Gastroesophageal sphincter (tissue), 4 donors: ENCODE measurements around the gene RAB6B. TPM values are rescaled to one million over a fixed set of nuclear protein-coding genes. Genes with fewer than 3 reads are reported as not detected.

Experiments
- ATAC-seq: fragments of 150-250 bp; one replicate; pipeline ENCODE4 v1.9.1; 2016; ENCODE audit warnings: mild to moderate bottlenecking, moderate library complexity
- H3K27ac ChIP-seq, 4 donors: fragments of 200-600 bp; sonication (generic) in 3 of 4; 1 replicate in 3 of 4; 2 replicates in 1 of 4; pipeline ENCODE4 v1.5.1; 2016 to 2019
- H3K27me3 ChIP-seq: fragments of 200-600 bp; sonication (generic); one replicate; pipeline ENCODE4 v1.5.1; 2019
- H3K36me3 ChIP-seq, 2 donors: fragments of 200-600 bp; sonication (generic); one replicate each; pipeline ENCODE4 v1.5.1; 2019; ENCODE audit warnings: control low read depth in 1 of 2
- H3K4me1 ChIP-seq, 3 donors: fragments of 200-600 bp; sonication (generic); 1 replicate in 2 of 3; 2 replicates in 1 of 3; pipeline ENCODE4 v1.5.1; 2016 to 2019; ENCODE audit warnings: control low read depth in 2 of 3
- H3K4me3 ChIP-seq, 2 donors: fragments of 200-600 bp; sonication (generic); one replicate each; pipeline ENCODE4 v1.5.1; 2019; ENCODE audit warnings: mild to moderate bottlenecking in 1 of 2, moderate library complexity in 1 of 2
- H3K9me3 ChIP-seq, 3 donors: fragments of 200-600 bp; sonication (generic); one replicate each; pipeline ENCODE4 v1.5.1; 2017 to 2019; ENCODE audit warnings: control low read depth in 2 of 3
- EP300 ChIP-seq: sonication (generic); formaldehyde crosslinking; IDR thresholded peaks from one replicate; pipeline ENCODE4 v1.6.1; 2017; ENCODE audit warnings: antibody characterized with exemption, mild to moderate bottlenecking
- POLR2A ChIP-seq, 2 donors: fragments of 450-650 bp; IDR thresholded peaks; one replicate each; pipeline ENCODE4 v1.6.1; 2017; ENCODE audit warnings: antibody characterized with exemption in 2 of 2, mild to moderate bottlenecking in 2 of 2, moderate library complexity in 1 of 2
- POLR2AphosphoS5 ChIP-seq: sonication (generic); formaldehyde crosslinking; IDR thresholded peaks from one replicate; pipeline ENCODE4 v1.6.1; 2017; ENCODE audit warnings: antibody characterized with exemption
- WGBS, 2 donors: methylation state at CpG; one replicate each; pipeline ENCODE4 v1.1.5; 2018; ENCODE audit warnings: low coverage in 1 of 2; 5-methylcytosine and 5-hydroxymethylcytosine counted together
- total RNA-seq, 4 donors: library from RNA; depleted of rRNA; stranded (reverse); fragments of >200 nt; gene quantifications; one replicate each; pipeline ENCODE4 v1.1.0, GENCODE V29; 2016
- TF ChIP-seq, protein P1 (sequence below), 4 experiments: fragments of 200-600 bp in 2 of 4; fragments of 450-650 bp in 2 of 4; sonication (generic) in 1 of 4; IDR thresholded peaks; one replicate each; pipeline ENCODE4 v1.5.1; 2017 to 2019; ENCODE audit warnings: antibody characterized with exemption in 4 of 4, mild to moderate bottlenecking in 2 of 4, moderate library complexity in 2 of 4

Gene RAB6B
- total RNA-seq: 10 to 100 TPM in 2 of 4 donors, 1 to 10 TPM in 2; 5.0 to 16.1 (median 8.7) TPM

DNA sequence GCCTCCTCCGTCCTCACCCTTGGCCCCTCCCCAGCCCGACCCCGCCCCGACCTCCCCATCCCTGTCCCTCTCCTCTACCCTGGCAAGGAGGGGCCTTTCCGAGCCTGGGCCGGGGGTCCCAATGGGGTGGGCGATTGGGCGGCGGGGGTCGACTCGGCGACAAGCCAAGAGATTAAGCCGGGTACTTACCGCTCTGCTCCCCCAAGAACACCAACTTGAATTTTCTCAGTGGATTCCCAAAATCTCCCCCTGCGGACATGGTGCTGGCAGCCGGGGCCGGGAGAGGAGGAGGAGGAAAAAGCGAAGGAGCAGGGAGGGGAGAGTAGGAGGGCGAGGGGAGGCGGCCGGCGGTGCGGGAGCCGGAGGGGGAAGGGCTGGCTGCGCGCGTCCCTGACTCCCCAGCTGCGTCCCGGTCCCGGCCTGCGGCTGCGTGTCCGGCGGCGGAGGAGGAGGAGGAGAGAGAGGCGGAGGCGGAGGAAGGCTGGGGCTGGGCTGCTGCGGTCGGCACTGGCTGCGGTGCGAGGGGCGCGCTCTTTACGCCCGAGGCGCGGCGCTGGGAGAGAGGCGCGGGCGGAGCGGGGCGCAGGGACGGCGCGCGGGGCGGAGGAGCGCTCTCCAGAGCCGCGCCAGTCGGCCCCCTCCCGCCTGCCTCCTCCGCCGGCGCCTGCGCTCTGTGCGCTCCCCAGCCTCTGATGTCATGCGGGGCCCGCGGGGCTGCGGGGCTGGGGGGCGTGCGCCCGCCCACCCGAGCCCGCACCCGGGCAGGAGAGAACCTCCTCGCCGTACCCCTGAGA is at the start of gene RAB6B:
RAB6B (minus strand) TSS at position 675 of the 794 bp plus-strand sequence; CDS start at position 259, 416 bp downstream.
- peak within 1 kb of the TSS in 3 of 4 donors; percentile 38 to 76 (median 67) for H3K27ac ChIP-seq
- 1% methylated on average over 25 of the region's 80 CpGs; no CpG with 5 or more reads in 1 of the 2 donors for WGBS, 2 donors
- peak; percentile 83 for ATAC-seq
- peaks cover 4% of the 10 kb centered on the region for H3K27me3 ChIP-seq
- H3K36me3 ChIP-seq: no peaks in the 10 kb centered on the region
- H3K9me3 ChIP-seq: no peaks in the 10 kb centered on the region
- TF ChIP-seq POLR2A (IDR thresholded peaks at IDR 0.05) (no peak), EP300 (no peak), POLR2AphosphoS5 (no peak)
- TF ChIP-seq, protein P1, sequence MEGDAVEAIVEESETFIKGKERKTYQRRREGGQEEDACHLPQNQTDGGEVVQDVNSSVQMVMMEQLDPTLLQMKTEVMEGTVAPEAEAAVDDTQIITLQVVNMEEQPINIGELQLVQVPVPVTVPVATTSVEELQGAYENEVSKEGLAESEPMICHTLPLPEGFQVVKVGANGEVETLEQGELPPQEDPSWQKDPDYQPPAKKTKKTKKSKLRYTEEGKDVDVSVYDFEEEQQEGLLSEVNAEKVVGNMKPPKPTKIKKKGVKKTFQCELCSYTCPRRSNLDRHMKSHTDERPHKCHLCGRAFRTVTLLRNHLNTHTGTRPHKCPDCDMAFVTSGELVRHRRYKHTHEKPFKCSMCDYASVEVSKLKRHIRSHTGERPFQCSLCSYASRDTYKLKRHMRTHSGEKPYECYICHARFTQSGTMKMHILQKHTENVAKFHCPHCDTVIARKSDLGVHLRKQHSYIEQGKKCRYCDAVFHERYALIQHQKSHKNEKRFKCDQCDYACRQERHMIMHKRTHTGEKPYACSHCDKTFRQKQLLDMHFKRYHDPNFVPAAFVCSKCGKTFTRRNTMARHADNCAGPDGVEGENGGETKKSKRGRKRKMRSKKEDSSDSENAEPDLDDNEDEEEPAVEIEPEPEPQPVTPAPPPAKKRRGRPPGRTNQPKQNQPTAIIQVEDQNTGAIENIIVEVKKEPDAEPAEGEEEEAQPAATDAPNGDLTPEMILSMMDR (IDR thresholded peaks at IDR 0.05): no peak
- peak within 1 kb of the TSS; percentile 69 to 83 for H3K4me3 ChIP-seq
- H3K4me1 ChIP-seq: peaks cover 0 to 27% (median 10%) of the 10 kb centered on the region in 3 donors

DNA sequence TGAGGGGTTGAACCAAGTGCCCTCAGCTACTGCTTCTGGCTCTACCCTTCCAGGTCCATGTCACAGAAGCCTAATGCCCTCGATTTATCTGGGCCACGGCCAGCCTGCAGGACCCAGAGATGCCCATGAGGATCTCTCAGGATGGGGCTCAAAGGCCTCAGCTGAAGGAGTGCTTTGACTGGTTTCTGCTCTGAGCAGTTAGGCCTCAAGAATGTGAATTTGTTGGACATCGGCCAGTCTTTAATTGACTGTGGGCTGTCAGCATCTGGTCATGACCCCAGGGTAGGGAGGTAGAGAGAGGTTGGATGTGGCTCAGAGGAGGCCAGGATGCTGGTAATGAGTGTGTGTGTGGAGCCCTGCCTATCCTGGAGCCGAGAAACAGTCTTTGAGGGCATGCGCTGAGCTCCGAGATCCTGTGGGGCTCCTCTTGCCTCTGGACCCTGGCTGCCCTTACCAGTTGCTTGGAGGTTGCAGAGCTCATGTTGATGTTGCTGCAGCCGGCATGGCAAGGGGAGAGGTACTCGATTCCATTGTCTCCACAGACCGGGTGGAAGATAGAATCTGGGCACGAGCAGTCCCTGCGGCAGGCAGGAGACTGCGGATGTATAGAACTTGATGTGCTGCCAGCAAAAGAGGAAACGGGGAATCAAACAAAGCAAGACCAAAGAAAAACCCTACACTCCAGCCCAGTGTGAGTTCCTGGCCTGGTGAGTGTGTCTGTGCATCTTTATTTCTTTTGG is 49.1 kb upstream of the RAB6B start:
- Histone ChIP-seq H3K27ac (peak overlapping the region in 3 of 4 donors; percentile 66 to 74 (median 72)), H3K4me1 (peaks cover 0 to 58% (median 12%) of the 10 kb centered on the region in 3 donors), H3K27me3 (no peaks in the 10 kb centered on the region), H3K9me3 (no peaks in the 10 kb centered on the region), H3K4me3 (no peak overlapping the region), H3K36me3 (no peaks in the 10 kb centered on the region)
- 54 to 66% methylated on average over 4 to 5 of the region's 13 CpGs for WGBS, 2 donors
- ATAC-seq: peak; percentile 71
- TF ChIP-seq, protein P1 (IDR thresholded peaks at IDR 0.05): no peak
- TF ChIP-seq POLR2AphosphoS5: peak; percentile 19

DNA sequence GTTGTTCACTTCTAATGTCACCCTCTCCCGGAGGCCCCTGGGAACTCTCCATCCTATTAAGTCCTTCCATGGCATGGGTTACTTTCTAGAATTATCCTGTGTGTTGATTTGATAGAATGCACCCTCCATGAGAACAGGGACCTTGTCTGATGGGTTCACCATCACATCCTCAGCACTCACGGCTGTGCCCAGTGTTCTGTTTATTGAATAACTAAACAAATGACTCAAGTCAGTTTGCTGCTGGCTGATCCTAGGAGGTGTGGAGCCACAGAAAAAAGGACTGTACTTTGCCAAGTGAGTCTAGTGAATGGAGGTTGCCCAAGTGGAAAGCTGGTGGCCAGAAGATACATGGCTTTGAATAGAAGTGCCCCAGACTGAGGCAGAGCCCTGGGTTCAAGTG is 48.5 kb upstream of the RAB6B start:
- peaks cover 0 to 58% (median 12%) of the 10 kb centered on the region in 3 donors for H3K4me1 ChIP-seq
- H3K36me3 ChIP-seq: no peaks in the 10 kb centered on the region
- TF ChIP-seq, protein P1 (IDR thresholded peaks at IDR 0.05): no peak
- TF ChIP-seq POLR2A (IDR thresholded peaks at IDR 0.05): no peak
- no peak for TF ChIP-seq EP300
- TF ChIP-seq POLR2AphosphoS5: no peak
- no peak overlapping the region for H3K4me3 ChIP-seq
- peak overlapping the region in 3 of 4 donors; percentile 66 to 74 (median 72) for H3K27ac ChIP-seq
- no peak for ATAC-seq
- no peaks in the 10 kb centered on the region for H3K9me3 ChIP-seq
- WGBS, 2 donors: 35 to 67% methylated on average over 1 to 2 of the region's 2 CpGs
- H3K27me3 ChIP-seq: no peaks in the 10 kb centered on the region

DNA sequence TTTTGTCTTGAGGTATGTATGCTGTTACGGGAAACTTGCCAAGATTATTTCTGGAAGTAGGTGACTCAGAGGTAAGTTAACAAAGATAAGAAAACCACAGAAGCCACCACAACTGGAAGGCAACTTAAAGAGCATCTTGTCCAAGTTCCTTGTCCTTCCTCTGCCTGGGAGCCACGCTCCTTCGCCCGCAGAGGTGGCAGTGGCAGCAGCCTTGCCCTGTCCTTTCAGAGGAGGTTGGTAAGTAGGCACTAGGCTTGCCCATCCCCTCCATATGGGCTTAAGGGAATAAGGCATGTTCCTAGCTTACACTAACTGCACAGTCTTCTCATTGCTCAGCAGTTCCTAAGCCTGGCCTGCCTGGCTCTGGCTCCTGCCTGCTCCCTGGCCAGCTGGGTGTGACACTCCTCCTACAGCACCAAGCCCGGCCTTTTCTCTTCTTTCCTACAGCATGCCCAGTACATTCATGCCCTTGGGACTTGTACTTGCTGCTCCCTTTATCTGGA is 48.0 kb upstream of the RAB6B start:
- no peak for ATAC-seq
- TF ChIP-seq EP300 (no peak), POLR2A (IDR thresholded peaks at IDR 0.05) (no peak), POLR2AphosphoS5 (no peak)
- TF ChIP-seq, protein P1 (IDR thresholded peaks at IDR 0.05): no peak
- Histone ChIP-seq H3K4me3 (no peak overlapping the region), H3K27ac (peak overlapping the region in 3 of 4 donors; percentile 66 to 74 (median 72)), H3K27me3 (no peaks in the 10 kb centered on the region), H3K4me1 (peaks cover 0 to 63% (median 12%) of the 10 kb centered on the region in 3 donors), H3K36me3 (no peaks in the 10 kb centered on the region), H3K9me3 (no peaks in the 10 kb centered on the region)
- WGBS, 2 donors: 54 to 57% methylated on average over 2 to 5 of the region's 5 CpGs
